ENCODE data around the gene TRIM54.

Gene TRIM54

GRCh38 chr2:27281855-27282559 is at the start of gene TRIM54:
TRIM54 (plus strand) TSS chr2:27282429; CDS start chr2:27282732, 303 bp downstream.
- DNase-seq = no peak

GRCh38 chr2:27233341-27233740 is 48.9 kb upstream of the TRIM54 start:
- DNase-seq = no peak

GRCh38 chr2:27236136-27236535 is 46.1 kb upstream of the TRIM54 start:
- DNase-seq = no peak

- DNase-seq = no peak
Measured at GRCh38 chr2:27236626-27237025, 45.6 kb upstream of the TRIM54 start.

GRCh38 chr2:27237341-27237945 is 44.8 kb upstream of the TRIM54 start:
- DNase-seq = no peak

GRCh38 chr2:27238976-27239375 is 43.3 kb upstream of the TRIM54 start:
- DNase-seq = no peak

GRCh38 chr2:27240406-27240805 is 41.8 kb upstream of the TRIM54 start:
- DNase-seq = no peak

GRCh38 chr2:27241761-27242613 is 40.2 kb upstream of the TRIM54 start:
- no peak for DNase-seq

GRCh38 chr2:27242614-27242951 is 39.6 kb upstream of the TRIM54 start:
- DNase-seq = no peak

- no peak for DNase-seq
Measured at GRCh38 chr2:27243391-27244130, 38.7 kb upstream of the TRIM54 start.

GRCh38 chr2:27245116-27245515 is 37.1 kb upstream of the TRIM54 start:
- DNase-seq = no peak

GRCh38 chr2:27245626-27246025 is 36.6 kb upstream of the TRIM54 start:
- DNase-seq = no peak

- no peak for DNase-seq
Measured at GRCh38 chr2:27247893-27248292, 34.3 kb upstream of the TRIM54 start.

GRCh38 chr2:27249159-27249890 is 32.9 kb upstream of the TRIM54 start:
- DNase-seq = peak; percentile 35

GRCh38 chr2:27249891-27250651 is 32.2 kb upstream of the TRIM54 start:
- DNase-seq = peak; percentile 38

- no peak for DNase-seq
Measured at GRCh38 chr2:27250652-27251379, 31.4 kb upstream of the TRIM54 start.

GRCh38 chr2:27251766-27252165 is 30.5 kb upstream of the TRIM54 start:
- DNase-seq = no peak

- DNase-seq = no peak
Measured at GRCh38 chr2:27255187-27255586, 27.0 kb upstream of the TRIM54 start.

GRCh38 chr2:27255660-27256059 is 26.6 kb upstream of the TRIM54 start:
- DNase-seq = peak; percentile 79

- no peak for DNase-seq
Measured at GRCh38 chr2:27256855-27257454, 25.3 kb upstream of the TRIM54 start.

- DNase-seq = no peak
Measured at GRCh38 chr2:27258051-27258450, 24.2 kb upstream of the TRIM54 start.

Measured in fibroblast of skin of right biceps (primary cell).